ENCODE data around the gene PITPNC1. TPM values are rescaled to one million over a fixed set of nuclear protein-coding genes. Genes with fewer than 3 reads are reported as not detected.

PITPNC1 gene
- total RNA-seq, 1 experiment from 2014 or later: 4.2 TPM

DNA sequence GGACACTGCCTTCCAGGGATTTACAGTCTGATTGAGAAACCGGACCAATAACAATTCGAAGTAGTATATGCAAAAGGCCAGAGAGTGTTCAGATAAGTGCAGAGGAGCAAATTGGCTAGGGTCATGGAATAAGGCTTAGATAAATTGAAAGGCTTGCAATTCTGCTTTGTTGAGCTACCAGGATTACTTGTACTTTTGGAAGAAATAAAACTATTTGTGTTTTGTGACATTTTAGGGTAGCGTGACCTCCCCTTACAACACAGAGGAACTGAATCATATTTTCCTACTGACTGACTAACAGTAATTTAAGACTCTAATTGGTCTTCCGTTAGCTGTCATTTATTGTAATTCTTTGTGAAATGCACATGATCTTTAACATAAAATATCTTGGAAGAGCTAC lies 104.7 kb downstream of the PITPNC1 start:
- no peak overlapping the region for H3K27ac Mint-ChIP-seq (ENCODE audit: unreplicated experiment)

GRCh38 chr17:67482764-67483163 lies 105.7 kb downstream of the PITPNC1 start:
- Histone ChIP-seq H3K4me1 (no peaks in the 10 kb centered on the region), H3K4me3 (ENCODE audit: low read depth, low read length) (no peak overlapping the region), H3K36me3 (ENCODE audit: control insufficient read depth, insufficient read depth, low read length) (no peaks in the 10 kb centered on the region), H3K27me3 (replicated peaks; ENCODE audit: control insufficient read depth, insufficient read depth, low read length) (no peaks in the 10 kb centered on the region; the same call in 1 of the 2 replicates), H3K9me3 (no peaks in the 10 kb centered on the region)
- H3K9me3 Mint-ChIP-seq (ENCODE audit: unreplicated experiment): no peaks in the 10 kb centered on the region
- CTCF ChIA-PET: no interaction called here
- intact Hi-C loops (cut with micrococcal nuclease; ENCODE audit: unreplicated experiment): no loop called here
- no peak overlapping the region for H3K27ac Mint-ChIP-seq (ENCODE audit: unreplicated experiment)
- no peaks in the 10 kb centered on the region for H3K4me1 Mint-ChIP-seq (ENCODE audit: low read depth, unreplicated experiment)
- no TSS peak for BruUV-seq (replicated peaks)
- no peak for DNase-seq
- TF ChIP-seq, protein P1, sequence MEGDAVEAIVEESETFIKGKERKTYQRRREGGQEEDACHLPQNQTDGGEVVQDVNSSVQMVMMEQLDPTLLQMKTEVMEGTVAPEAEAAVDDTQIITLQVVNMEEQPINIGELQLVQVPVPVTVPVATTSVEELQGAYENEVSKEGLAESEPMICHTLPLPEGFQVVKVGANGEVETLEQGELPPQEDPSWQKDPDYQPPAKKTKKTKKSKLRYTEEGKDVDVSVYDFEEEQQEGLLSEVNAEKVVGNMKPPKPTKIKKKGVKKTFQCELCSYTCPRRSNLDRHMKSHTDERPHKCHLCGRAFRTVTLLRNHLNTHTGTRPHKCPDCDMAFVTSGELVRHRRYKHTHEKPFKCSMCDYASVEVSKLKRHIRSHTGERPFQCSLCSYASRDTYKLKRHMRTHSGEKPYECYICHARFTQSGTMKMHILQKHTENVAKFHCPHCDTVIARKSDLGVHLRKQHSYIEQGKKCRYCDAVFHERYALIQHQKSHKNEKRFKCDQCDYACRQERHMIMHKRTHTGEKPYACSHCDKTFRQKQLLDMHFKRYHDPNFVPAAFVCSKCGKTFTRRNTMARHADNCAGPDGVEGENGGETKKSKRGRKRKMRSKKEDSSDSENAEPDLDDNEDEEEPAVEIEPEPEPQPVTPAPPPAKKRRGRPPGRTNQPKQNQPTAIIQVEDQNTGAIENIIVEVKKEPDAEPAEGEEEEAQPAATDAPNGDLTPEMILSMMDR (IDR thresholded peaks at IDR 0.05; ENCODE audit: insufficient read depth in 1 of 2, low read depth in 1 of 2, low read length in 1 of 2, severe bottlenecking in 1 of 2, unreplicated experiment in 1 of 2): no peak
- POLR2A ChIA-PET: no interaction called here
- H3K27me3 Mint-ChIP-seq (ENCODE audit: insufficient read depth, unreplicated experiment): no peaks in the 10 kb centered on the region
- no peak overlapping the region for H3K4me3 Mint-ChIP-seq (ENCODE audit: unreplicated experiment)
- no peaks in the 10 kb centered on the region for H3K36me3 Mint-ChIP-seq (ENCODE audit: insufficient read depth, unreplicated experiment)

More for the DNA sequence above, 104.7 kb downstream of the PITPNC1 start:
- intact Hi-C loops (cut with micrococcal nuclease; ENCODE audit: unreplicated experiment): no loop called here
- H3K4me1 Mint-ChIP-seq (ENCODE audit: low read depth, unreplicated experiment): no peaks in the 10 kb centered on the region
- no peak overlapping the region for H3K4me3 ChIP-seq (ENCODE audit: low read depth, low read length)
- H3K9me3 ChIP-seq: no peaks in the 10 kb centered on the region
- no peaks in the 10 kb centered on the region for H3K36me3 ChIP-seq (ENCODE audit: control insufficient read depth, insufficient read depth, low read length)
- H3K4me3 Mint-ChIP-seq (ENCODE audit: unreplicated experiment): no peak overlapping the region
- no peaks in the 10 kb centered on the region for H3K27me3 Mint-ChIP-seq (ENCODE audit: insufficient read depth, unreplicated experiment)
- no peaks in the 10 kb centered on the region for H3K36me3 Mint-ChIP-seq (ENCODE audit: insufficient read depth, unreplicated experiment)
- ChIA-PET POLR2A (no interaction called here), CTCF (no interaction called here)
- DNase-seq: no peak
- TF ChIP-seq, protein P1 (IDR thresholded peaks at IDR 0.05; ENCODE audit: insufficient read depth in 1 of 2, low read depth in 1 of 2, low read length in 1 of 2, severe bottlenecking in 1 of 2, unreplicated experiment in 1 of 2): no peak
- H3K4me1 ChIP-seq: no peaks in the 10 kb centered on the region
- H3K27me3 ChIP-seq (replicated peaks; ENCODE audit: control insufficient read depth, insufficient read depth, low read length): no peaks in the 10 kb centered on the region; the same call in 1 of the 2 replicates
- H3K9me3 Mint-ChIP-seq (ENCODE audit: unreplicated experiment): no peaks in the 10 kb centered on the region
- no TSS peak for BruUV-seq (replicated peaks)

- DNase-seq: no peak
- no peaks in the 10 kb centered on the region; the same call in 1 of the 2 replicates for H3K27me3 ChIP-seq (replicated peaks; ENCODE audit: control insufficient read depth, insufficient read depth, low read length)
- H3K4me3 Mint-ChIP-seq (ENCODE audit: unreplicated experiment): no peak overlapping the region
- H3K4me1 Mint-ChIP-seq (ENCODE audit: low read depth, unreplicated experiment): no peaks in the 10 kb centered on the region
- no TSS peak for BruUV-seq (replicated peaks)
- no peaks in the 10 kb centered on the region for H3K9me3 Mint-ChIP-seq (ENCODE audit: unreplicated experiment)
- intact Hi-C loops (cut with micrococcal nuclease; ENCODE audit: unreplicated experiment): no loop called here
- H3K36me3 ChIP-seq (ENCODE audit: control insufficient read depth, insufficient read depth, low read length): no peaks in the 10 kb centered on the region
- CTCF ChIA-PET: no interaction called here
- POLR2A ChIA-PET: no interaction called here
- no peaks in the 10 kb centered on the region for H3K9me3 ChIP-seq
- H3K27ac Mint-ChIP-seq (ENCODE audit: unreplicated experiment): no peak overlapping the region
- H3K27me3 Mint-ChIP-seq (ENCODE audit: insufficient read depth, unreplicated experiment): no peaks in the 10 kb centered on the region
- H3K4me3 ChIP-seq (ENCODE audit: low read depth, low read length): no peak overlapping the region
- no peaks in the 10 kb centered on the region for H3K36me3 Mint-ChIP-seq (ENCODE audit: insufficient read depth, unreplicated experiment)
- H3K4me1 ChIP-seq: no peaks in the 10 kb centered on the region
- TF ChIP-seq, protein P1 (IDR thresholded peaks at IDR 0.05; ENCODE audit: insufficient read depth in 1 of 2, low read depth in 1 of 2, low read length in 1 of 2, severe bottlenecking in 1 of 2, unreplicated experiment in 1 of 2): no peak
Measured at GRCh38 chr17:67484261-67484660, 107.2 kb downstream of the PITPNC1 start.
